Adrenal gland (tissue), 5 donors: Measurements from ENCODE around the gene MARK2.

Experiments
- CTCF ChIP-seq, 6 experiments: fragments of 450-650 bp in 4 of 6; fragments of 200-600 bp in 2 of 6; sonication (generic) in 1 of 6; IDR thresholded peaks; 1 replicate in 5 of 6; 2 replicates in 1 of 6; pipeline versions ENCODE4 v1.5.1 to v1.8.0; 2016 to 2021; ENCODE audit warnings: antibody characterized with exemption in 6 of 6, mild to moderate bottlenecking in 2 of 6, moderate library complexity in 1 of 6
- POLR2A ChIP-seq, 2 donors: fragments of 450-650 bp; IDR thresholded peaks; one replicate each; pipeline ENCODE4 v1.6.1; 2017; ENCODE audit warnings: antibody characterized with exemption in 2 of 2, mild to moderate bottlenecking in 2 of 2, moderate library complexity in 1 of 2
- donor health status: DM: no; HTN: no; CAD: no.

- peak; percentile 26 to 48 for TF ChIP-seq POLR2A (IDR thresholded peaks at IDR 0.05)
- TF ChIP-seq CTCF (IDR thresholded peaks at IDR 0.05), result peak in 1 of 6 experiments; percentile 1
Measured at GRCh38 chr11:63938479-63939396, 99.8 kb downstream of the MARK2 start, which contains the start of gene NAA40.
